NCI-H1105 (cell line): ENCODE measurements around the gene RNF41.
A peak's percentile ranks its signal among the peaks of the same experiment; 100 is the strongest.
"Not testable (repeated sequence)": the region's sequence is repeated elsewhere in the genome, so short reads cannot be mapped to it uniquely, and the experiment has no call there.

Source experiments
- DNase-seq: peaks from one replicate; lab custom pipeline; 2025; lab: John Stamatoyannopoulos, UW

The RNF41 gene

DNA sequence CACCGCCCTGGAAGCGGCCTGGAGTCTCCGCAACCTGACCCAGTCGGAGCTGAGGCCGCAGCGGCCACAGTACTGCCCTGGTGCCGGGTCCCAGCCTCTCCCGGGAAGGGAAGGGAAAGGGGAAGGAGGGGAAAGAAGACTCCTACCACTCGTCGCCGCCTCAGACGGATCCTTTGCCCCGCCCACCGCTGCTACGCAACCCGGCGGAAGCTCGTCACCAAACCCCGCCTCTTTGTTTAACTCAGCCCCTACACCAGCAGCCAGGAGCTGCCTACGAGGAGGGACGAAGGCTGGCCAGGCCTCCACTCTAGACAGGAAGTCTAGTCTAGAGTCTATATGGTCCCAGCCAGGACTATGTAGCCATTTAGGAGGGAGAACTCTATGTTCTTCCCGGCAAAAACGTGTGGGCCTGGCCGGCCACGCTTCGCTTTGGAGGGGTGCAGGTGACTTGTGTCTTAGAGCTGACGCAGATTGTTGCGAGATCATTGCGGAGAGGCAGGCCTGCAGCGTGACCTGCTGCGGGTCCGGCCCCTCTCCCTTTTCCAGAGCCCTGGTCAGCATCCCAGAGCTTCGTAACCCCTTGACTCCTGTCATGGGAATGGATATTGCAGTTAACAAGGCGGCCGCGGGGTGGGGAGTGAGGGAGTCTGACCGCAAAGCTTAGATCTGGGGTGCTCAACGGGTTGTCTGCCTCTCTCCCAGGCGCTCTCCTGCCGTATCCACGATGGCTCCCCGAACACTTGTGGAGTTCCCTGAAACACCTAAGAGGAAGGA, at the start of gene RNF41:
Gene RNF41, minus strand, starts transcription at position 166 of the 774 bp plus-strand sequence. CDS start 7,875 bp downstream, outside the sequence.
- DNase-seq = peak; percentile 85

DNA sequence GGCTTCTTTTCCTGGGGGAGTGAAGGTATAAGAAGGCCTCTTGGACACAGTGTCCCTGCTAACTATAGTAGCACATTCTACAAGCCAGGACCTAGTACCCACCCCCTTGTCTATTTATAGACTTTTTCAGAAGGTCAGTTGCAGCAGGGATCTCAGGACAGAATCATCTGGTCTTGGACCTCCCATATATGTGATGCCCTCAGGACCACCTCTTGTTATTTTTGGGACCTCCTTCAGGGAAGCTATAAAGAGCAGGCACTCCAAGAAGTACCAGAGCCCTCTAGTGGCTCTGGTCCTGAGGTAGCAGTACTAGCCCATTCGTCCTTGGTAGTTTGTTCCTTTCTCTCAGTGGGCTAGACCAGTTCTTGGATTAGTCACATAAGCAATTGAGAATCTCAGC, 49.3 kb upstream of the RNF41 start:
- DNase-seq = no peak

DNA sequence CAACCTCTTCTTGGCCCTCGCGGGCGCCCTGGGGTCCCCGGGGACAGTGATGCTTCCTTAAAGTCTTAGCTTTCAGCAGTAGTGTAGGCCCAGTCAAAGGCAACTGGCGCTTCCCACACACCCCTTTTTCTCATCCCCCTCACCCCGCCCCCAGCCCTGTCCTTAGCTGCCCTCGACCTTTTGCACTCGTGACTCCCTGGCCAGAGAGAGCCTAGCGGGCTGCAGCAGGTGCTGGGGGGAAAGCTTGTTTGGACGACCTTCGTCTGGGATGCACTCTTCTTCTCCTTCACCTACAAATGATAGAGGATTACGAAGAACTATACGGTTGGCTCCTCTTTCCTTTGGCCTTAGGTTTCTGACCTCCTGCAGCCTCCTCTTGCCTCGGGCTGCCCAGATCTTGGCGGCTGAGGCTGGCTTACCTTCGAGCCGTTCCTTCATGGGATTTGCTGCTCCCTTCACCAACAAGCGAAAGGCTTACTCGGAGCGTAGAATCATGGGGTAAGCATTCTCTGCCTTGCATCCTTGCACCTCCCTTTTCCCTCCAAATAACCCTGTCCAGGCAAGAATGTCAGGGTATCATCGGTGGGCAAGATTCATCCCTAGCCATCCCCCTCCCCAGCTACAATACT, 45.8 kb upstream of the RNF41 start:
- DNase-seq = peak; percentile 14

DNA sequence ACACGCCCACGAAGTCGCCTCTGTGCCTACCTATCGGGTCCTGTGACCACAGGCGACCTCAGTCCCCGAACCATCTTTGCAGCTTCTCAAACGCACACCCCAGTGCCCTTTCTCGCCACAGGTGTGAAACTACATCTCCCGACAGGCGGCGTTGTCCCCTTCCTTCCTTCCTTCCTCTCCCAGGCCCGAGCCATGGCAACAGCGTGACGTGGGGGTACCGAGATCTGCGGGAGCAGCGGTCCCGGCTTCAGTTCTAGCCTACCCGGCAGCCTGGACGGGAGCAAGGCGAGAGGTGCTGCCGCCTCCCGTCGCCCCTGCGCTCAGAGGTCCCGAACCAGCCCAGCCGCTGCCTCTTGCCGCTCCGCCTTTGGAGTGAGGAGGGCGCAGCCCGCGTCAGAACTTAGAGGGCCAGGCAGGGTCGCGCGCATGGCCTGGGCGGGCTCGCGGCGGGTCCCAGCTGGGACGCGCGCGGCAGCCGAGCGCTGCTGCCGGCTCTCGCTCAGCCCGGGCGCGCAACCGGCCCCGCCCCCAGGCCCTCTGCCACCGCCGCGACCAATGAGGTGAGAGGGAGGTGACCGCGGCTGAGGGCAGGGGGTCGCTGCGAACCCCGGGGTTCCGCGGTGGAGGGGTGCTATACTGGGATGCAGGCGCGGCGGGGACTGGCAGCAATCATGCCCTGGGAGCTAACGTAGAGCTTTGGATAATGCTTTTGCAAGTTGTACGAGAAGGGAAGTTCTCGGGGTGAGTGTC, 45.1 kb upstream of the RNF41 start, which contains the start of gene COQ10A:
Gene COQ10A, plus strand, starts transcription at position 250 of the 750 bp plus-strand sequence. Its CDS starts 177 bp downstream, at position 427.
- DNase-seq = peak; percentile 70

DNA sequence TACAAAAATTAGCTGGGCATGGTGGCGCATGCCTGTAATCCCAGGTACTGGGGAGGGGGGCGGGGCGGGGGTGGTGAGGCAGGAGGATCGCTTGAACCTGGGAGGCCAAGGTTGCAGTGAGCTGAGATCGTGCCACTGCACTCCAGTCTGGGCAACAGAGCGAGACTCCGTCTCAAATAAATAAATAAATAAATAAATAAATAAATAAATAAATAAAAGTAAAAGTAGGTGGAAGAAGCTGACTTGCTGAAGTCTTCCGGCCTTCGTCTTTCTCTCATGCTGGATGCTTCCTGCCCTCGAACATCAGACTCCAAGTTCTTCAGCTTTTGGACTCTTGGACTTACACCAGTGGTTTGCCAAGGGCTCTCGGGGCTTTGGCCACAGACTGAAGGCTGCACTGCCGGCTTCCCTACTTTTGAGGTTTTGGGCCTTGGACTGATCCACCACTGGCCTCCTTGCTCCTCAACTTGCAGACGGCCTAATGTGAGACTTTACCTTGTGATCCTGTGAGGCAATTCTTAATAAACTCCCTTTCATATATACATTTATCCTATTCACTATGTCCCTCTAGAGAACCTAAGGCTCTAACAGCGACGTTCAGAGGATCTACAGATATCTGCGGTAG, 44.5 kb upstream of the RNF41 start:
- DNase-seq = not testable (repeated sequence)

DNA sequence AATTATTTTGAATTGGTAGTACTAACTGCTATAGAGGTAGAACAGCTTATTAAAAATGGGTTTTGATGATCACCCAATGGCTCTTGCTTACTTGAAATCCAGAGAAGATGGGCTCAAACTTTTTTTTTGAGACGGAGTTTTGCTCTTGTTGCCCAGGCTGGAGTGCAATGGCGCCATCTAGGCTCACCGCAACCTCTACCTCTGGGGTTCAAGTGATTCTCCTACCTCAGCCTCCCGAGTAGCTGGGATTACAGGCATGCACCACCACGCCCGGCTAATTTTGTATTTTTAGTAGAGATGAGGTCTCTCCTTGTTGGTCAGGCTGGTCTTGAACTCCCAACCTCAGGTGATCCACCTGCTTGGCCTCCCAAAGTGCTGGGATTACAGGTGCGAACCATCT, 41.2 kb upstream of the RNF41 start:
- not testable (repeated sequence) for DNase-seq

DNA sequence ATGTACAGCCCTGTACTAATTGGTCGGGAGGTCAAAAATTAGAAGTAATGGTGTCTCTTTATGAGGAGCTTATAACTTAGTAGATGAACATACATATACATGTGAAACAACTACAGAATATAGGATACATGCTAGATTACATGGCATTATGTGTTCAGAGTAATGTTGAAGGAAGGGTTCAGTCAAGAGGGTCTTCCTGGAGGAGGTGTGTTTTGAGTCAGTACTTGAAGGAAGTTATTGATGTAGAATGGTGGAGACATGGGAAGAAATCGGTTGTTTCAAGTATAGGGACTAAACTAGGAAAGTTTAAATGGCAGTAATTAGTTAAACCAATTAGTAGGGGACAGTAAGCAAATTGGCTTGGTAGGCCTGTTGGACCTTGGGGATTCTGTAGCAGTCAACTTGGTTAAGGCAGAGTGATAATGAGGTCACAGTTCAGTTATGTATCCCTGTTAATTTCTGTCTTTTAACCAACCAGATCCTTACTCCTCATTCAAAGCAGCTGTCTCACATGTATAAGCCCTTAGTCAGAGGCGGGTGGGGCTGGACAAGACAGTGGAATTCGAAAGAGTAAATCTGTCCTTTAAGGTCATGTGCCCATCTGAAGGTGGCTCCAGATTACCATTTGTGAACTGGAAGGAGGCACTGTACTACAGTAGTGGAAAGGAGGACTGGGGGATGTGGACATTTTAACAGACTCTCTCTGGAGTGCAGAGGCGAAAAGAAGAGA, 39.9 kb upstream of the RNF41 start:
- DNase-seq = no peak

DNA sequence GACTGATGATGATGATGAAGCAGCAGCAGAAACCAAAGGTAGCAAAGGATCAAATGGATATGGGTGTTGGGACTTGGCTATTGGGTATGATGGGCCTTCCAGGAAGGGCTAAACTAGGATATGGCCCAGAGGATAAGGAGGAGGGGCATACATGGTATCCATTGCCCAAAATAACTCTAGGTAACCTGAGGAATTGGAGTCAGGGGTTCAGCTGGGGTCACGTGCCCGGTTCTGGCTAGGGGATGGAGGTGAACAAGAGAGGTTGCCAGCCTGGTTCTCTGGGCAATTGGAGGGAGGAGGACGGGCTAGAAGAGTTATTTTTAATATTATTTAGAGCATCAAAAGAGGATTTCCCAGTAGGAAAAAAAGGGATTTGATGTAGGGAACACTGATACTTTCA, 39.2 kb upstream of the RNF41 start:
- no peak for DNase-seq

DNA sequence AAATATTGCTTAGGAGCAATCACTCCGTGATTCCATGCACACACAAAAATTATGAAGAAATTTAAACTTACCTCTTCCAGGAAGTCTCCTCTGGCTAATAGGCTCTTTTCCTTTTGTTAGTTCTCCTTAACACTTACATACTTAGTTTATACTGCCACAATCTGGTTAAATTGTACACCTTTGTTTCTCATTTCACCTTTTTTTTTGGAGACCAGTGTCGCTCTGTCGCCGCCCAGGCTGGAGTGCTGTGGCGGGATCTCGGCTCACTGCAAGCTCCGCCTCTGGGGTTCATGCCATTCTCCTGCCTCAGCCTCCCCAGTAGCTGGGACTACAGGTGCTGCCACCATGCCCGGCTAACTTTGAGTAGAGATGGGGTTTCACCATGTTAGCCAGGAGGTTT, 38.7 kb upstream of the RNF41 start:
- DNase-seq = no peak

DNA sequence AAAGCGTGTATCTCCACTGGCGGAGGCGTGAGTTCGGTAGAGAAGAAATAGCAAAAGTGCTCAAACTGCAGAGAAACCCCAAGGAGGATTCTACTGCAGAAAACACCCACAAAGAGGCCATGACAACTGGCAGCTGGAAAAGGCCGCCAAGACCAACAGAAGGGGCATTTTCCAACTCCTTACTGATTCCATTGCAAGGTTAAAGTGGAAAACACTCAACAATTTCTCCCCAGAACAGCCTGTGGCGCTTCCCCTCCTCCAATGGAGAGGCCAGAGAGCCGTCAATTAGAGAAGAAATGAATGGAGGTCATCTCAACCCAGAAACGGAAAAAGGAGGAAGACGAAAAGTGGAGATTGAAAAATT, 37.1 kb upstream of the RNF41 start:
- DNase-seq = peak; percentile 28

DNA sequence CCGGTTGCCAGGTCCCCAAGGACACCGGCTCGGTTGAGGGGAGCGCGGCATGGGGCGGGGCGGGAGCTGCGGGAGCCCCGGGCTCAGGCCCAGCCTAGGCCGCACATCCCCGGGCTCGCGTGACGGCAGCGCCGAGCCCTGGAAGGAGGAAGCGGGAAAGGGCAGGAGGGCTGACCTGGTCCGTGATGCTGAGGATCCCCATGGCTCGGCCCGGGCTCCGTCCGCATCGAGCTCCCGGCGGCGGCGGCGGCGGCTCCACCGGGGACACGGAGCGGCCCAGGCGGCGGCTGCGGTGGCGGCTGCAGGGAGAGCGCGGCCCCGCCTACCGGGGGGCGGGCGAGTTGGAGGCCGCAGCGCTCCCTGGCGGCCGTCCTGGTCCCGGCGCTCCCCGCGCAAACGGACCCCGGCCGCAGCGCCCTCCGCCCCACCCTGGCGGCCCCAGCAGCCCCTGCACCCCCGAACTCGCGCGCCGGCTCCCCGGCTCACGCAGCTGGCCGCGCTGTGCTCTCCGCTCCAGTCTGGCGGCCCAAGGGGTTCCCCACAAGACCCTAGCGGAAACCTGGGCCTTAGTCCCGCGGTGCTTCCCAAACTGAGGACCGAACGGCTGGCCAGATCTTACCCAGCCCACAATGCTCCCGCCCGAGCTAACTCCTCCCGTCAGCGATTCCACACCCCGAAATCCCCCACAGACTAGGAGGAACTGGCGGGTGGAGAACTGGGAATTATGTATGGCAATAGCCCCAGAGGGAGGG, 36.5 kb upstream of the RNF41 start, which contains the start of gene ANKRD52:
Gene ANKRD52, minus strand, starts transcription at position 317 of the 752 bp plus-strand sequence. Its CDS starts 115 bp downstream, at position 202.
- peak; percentile 66 for DNase-seq

DNA sequence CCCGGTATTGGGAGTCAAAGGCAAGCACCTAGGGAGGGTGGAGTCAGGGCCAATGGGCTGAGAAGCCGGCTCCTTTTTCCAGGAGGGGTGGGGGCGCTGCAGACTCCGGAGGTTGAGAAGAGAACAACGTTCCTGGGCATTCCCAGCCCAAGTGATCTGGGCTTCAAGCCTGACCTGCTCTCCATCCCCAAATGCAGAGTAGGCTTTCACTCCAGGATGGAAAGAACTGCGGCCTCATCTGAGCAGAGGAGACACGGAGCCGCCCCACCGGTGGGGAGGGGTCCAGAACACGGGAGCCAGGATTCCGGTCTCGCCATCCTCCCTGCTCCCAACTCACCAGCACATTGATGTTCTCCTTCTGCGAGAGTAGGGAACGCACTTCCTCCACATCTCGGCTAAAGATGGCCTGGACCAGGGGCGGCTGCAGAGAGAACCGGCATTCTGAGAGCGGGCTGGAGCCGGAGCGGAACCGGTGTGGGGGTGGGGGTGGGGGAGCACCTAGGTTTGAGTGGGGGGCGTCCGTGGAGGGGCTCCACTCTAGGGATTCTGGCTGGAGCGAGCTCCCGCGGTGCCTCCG, 35.9 kb upstream of the RNF41 start:
- DNase-seq = peak; percentile 14

DNA sequence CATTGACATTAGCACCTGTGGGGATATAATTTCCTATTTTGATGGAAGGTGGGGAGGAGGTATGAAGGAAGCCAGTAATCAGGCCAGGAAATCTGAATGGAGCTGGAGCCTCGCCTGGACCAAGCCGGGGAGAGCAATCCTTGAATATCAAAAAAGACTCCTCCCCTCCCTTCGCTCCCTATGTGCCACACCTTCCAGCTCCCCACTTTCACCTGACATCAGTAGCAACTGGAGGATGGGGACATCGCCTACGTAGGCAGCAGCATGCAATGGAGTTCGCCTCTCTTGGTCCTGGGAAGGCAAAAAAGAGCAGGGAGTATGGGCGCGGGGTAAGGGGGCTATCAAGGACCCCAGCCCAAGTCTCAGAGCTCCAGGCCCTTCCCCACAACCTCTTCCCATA, 35.3 kb upstream of the RNF41 start:
- no peak for DNase-seq

DNA sequence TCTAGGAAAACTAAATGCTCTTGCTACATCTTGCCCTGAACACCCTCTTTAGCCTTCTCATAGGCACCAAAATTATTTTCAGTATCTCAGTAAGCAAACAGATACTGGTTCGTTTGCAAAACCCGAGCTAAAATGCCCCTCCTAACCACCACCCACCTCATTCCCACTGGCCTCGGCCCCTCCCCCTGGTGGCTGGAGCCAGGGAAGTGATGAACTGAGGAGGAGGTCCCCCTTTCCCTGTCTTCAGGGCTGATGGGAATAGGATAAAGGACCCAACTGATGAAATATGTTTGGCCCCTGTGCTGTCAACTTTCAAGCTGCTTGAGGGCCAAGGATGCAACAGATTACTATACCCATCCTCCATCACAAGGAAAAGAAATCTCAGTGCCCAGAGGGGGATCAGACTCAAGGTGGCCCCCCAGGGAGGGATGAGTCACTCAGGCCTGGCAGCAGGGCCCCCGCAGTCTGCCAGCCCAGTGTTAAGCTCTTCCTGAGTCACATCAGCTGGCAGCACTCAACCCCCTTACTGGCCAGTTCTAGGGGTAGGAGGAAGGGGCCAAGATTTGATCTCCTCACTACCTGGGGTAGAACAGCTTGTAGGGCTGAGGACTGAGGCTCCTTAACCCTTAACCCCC, 34.7 kb upstream of the RNF41 start:
- no peak for DNase-seq

DNA sequence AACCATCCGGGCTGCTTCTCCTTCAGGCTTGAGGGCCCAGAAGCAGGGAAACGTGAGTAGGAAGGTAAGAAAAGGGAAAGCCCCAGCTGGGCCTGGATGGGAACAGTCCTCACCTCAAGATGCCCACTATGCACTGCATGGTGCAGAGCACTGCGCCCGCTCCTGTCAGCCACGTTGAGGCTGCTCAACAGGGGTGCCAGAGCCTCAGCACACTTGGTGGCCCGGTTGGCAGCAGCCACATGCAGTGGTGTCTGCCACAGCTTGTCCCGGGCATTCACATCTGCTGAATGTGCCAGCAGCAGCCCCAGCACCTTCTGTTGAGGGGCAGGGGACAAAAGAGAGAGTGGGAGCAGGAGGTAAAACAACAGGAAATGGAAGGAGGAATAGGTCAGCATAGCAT, 33.9 kb upstream of the RNF41 start:
- DNase-seq = no peak

DNA sequence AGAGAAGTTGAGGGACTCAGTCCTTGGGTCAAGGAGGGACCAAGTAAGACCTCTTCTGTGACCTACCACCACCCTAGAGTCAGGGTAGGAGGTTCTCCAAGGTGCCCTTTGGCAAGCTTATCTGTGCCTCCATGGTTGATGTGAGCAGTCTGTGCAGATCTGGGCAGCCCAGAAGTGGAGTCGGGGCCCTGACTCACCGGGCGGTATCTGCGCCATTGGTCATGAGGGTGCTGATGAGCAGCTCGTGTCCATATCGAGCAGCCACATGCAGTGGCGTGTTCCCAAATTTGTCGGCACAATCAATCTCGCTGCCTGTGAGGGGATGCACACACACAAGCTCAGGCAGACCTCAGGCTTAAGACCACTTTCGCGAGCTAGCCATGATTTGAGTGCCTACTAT, 31.4 kb upstream of the RNF41 start:
- no peak for DNase-seq

DNA sequence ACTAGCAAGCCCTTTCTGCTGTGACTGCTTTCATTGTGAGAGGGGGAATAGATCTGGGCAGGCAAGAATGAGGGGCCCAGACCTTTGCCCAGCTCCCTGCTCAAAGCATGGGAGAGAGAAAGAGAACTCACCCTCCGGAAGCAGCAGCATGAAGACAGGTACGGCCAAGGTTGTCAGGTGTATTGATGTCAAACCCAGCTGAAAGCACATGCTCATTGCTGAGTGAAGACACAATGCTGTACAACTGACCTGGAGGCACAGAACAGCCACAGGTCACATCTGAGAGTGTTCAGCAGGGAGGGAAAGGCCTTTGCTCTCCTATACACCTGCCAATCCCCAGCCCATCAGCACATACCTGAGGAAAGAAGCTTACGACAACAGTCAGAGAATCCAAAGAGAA, 30.9 kb upstream of the RNF41 start:
- DNase-seq = no peak

DNA sequence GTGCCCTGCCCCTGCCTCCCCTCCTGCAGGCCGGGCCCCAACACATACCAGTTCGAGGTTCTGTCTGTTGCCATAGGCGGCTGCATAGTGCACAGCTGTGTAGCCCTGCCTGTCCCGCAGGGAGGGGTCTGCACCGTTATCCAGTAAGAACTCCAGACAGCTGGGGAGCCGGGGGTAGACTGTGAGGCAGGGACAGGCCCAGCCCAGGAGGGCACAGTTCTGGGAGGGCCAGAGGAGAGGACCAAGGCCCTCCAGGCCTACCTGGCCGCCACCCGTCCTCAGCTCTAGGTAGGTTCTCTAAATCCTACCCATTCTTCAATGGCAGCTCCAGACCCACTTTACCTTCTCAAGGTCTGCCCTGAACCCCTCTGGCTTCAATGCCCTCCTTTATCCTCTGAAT, 27.0 kb upstream of the RNF41 start:
- no peak for DNase-seq

DNA sequence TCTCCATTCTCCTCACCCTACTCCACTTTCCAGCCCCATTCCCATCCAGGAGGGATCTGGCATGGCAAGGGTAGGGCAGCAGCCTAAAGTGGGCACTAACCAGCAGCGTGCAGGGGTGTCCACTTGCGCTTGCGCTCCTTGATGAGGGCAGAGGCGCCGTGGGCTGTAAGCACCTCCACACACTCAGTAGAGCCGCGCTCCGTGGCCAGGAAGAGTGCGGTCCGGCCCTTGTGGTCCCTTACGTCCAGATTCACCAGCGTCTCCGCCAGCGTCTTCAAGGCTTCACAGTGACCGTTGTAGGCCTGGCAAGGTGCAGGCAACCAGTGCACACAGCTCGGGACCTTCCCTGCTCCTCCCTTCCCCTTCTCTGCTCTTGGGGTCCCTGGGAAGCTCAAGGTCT, 26.2 kb upstream of the RNF41 start:
- DNase-seq = no peak

DNA sequence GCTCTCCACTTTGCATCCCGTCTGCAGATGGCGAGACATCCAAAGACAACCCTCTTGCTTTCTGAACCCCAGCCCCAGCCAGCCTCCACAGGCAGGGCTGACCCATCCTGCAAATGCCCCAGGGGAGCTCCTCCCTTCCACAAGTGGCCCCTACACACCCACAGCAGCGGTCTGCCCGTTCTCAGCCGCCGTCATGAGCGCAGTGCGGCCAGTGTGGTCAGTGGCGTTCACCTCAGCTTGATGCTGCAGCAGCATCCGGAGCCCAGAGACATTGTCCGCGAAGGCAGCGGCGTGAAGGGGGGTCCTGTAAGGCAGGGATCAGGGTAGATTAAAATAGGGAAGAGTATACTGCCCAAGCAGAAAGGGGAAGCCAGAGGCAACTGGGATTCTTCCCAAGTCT, 22.8 kb upstream of the RNF41 start:
- no peak for DNase-seq
